Renal cortex interstitium (tissue), 15 donors: Measurements from ENCODE around the gene PCYT1A. TPM values are rescaled to one million over a fixed set of nuclear protein-coding genes. Genes with fewer than 3 reads are reported as not detected.

Experiments used
- DNase-seq, 11 donors: peaks; one replicate each; pipeline ENCODE4 v3.0.0-alpha.2; 2013; ENCODE audit warnings: low read depth in 9 of 11, low spot score in 4 of 11; ENCODE audit errors: extremely low read depth in 1 of 11
- long read RNA-seq, 16 experiments: transcript quantifications; one replicate each; lab custom pipeline, GENCODE V29; 2026
- polyA plus RNA-seq, 3 donors: library from polyadenylated mRNA; unstranded; fragments of 120-200 nt; gene quantifications; one replicate each; pipeline ENCODE4 v1.2.1, GENCODE V29; 2013; ENCODE audit not compliant: insufficient read length in 3 of 3

Gene PCYT1A
- 10 to 100 TPM; 36.2 to 42.8 (median 37.8) TPM for polyA plus RNA-seq
- long read RNA-seq, donor 1, transcript PCYT1A-206 (9 exons, 1,482 nt): major isoform, 5 of 8 reads
- long read RNA-seq, donor 1, partial matches to known transcripts: 0 of 8 reads
- long read RNA-seq, donor 1, other reads (novel, unspliced or antisense): 0 of 8 reads
- long read RNA-seq, donor 2, partial matches to known transcripts: 0 of 7 reads
- long read RNA-seq, donor 2, other reads (novel, unspliced or antisense): 0 of 7 reads
- long read RNA-seq, donor 3, transcript PCYT1A-206 (9 exons, 1,482 nt): major isoform, 5 of 7 reads
- long read RNA-seq, donor 3, partial matches to known transcripts: 0 of 7 reads
- long read RNA-seq, donor 3, other reads (novel, unspliced or antisense): 0 of 7 reads
- long read RNA-seq, donor 4, partial matches to known transcripts: 0 of 5 reads
- long read RNA-seq, donor 4, other reads (novel, unspliced or antisense): 0 of 5 reads
- long read RNA-seq, donor 5: 0 reads
- long read RNA-seq, donor 6, partial matches to known transcripts: 0 of 4 reads
- long read RNA-seq, donor 6, other reads (novel, unspliced or antisense): 0 of 4 reads
- long read RNA-seq, donor 7, partial matches to known transcripts: 0 of 7 reads
- long read RNA-seq, donor 7, other reads (novel, unspliced or antisense): 0 of 7 reads
- long read RNA-seq, donor 8: 0 reads
- long read RNA-seq, donor 9, full-length matches to known transcripts: 7 of 7 reads
- long read RNA-seq, donor 9, partial matches to known transcripts: 0 of 7 reads
- long read RNA-seq, donor 9, other reads (novel, unspliced or antisense): 0 of 7 reads
- long read RNA-seq, donor 10, transcript PCYT1A-206 (9 exons, 1,482 nt): major isoform, 7 of 11 reads
- long read RNA-seq, donor 10, partial matches to known transcripts: 0 of 11 reads
- long read RNA-seq, donor 10, other reads (novel, unspliced or antisense): 0 of 11 reads
- long read RNA-seq, donor 11, partial matches to known transcripts: 0 of 2 reads
- long read RNA-seq, donor 11, other reads (novel, unspliced or antisense): 0 of 2 reads
- long read RNA-seq, donor 12, partial matches to known transcripts: 0 of 5 reads
- long read RNA-seq, donor 12, other reads (novel, unspliced or antisense): 0 of 5 reads
- long read RNA-seq, donor 13: 0 reads
- long read RNA-seq, donor 14, transcript PCYT1A-206 (9 exons, 1,482 nt): major isoform, 7 of 8 reads
- long read RNA-seq, donor 14, partial matches to known transcripts: 0 of 8 reads
- long read RNA-seq, donor 14, other reads (novel, unspliced or antisense): 0 of 8 reads
- long read RNA-seq, donor 15, transcript PCYT1A-206 (9 exons, 1,482 nt): major isoform, 5 of 6 reads
- long read RNA-seq, donor 15, partial matches to known transcripts: 0 of 6 reads
- long read RNA-seq, donor 15, other reads (novel, unspliced or antisense): 0 of 6 reads
- long read RNA-seq, donor 16, transcript PCYT1A-206 (9 exons, 1,482 nt): major isoform, 8 of 24 reads
- long read RNA-seq, donor 16, partial matches to known transcripts: 12 of 24 reads
- long read RNA-seq, donor 16, other reads (novel, unspliced or antisense): 0 of 24 reads

GRCh38 chr3:196287440-196288140, at the start of gene PCYT1A:
PCYT1A (minus strand) TSS chr3:196287726; CDS start chr3:196270531, 17,195 bp downstream.
- DNase-seq: peak; percentile 87 to 96 (median 91)

- DNase-seq: no peak
These were observed 49.0 kb upstream of the PCYT1A start for GRCh38 chr3:196336319-196337145.

- DNase-seq: no peak
These were observed 48.0 kb upstream of the PCYT1A start for GRCh38 chr3:196335503-196335948.

- DNase-seq: no peak
These were observed 47.5 kb upstream of the PCYT1A start for GRCh38 chr3:196334982-196335381.

- DNase-seq: no peak
These were observed 44.6 kb upstream of the PCYT1A start for GRCh38 chr3:196332168-196332567.

- DNase-seq: no peak
These were observed 39.9 kb upstream of the PCYT1A start for GRCh38 chr3:196327405-196327804.

- no peak for DNase-seq
These were observed 39.4 kb upstream of the PCYT1A start for GRCh38 chr3:196326936-196327335.

- peak in 8 of 11 donors; percentile 4 to 33 (median 10) for DNase-seq
These were observed 36.2 kb upstream of the PCYT1A start for GRCh38 chr3:196323691-196324090.

GRCh38 chr3:196323016-196323415, 35.5 kb upstream of the PCYT1A start:
- no peak for DNase-seq

GRCh38 chr3:196321162-196321561, 33.6 kb upstream of the PCYT1A start:
- DNase-seq: no peak

- no peak for DNase-seq
These were observed 32.6 kb upstream of the PCYT1A start for GRCh38 chr3:196320137-196320536.

GRCh38 chr3:196317687-196318467, 30.4 kb upstream of the PCYT1A start, which contains the start of gene DYNLT2B:
DYNLT2B (minus strand) TSS chr3:196318240; CDS start chr3:196318152, 88 bp downstream.
- peak; percentile 74 to 90 (median 87) for DNase-seq

- peak in 6 of 11 donors; percentile 17 to 54 (median 39) for DNase-seq
These were observed 29.5 kb upstream of the PCYT1A start for GRCh38 chr3:196316799-196317686.

- no peak for DNase-seq
These were observed 28.3 kb upstream of the PCYT1A start for GRCh38 chr3:196315821-196316220.

GRCh38 chr3:196314597-196314996, 27.1 kb upstream of the PCYT1A start:
- no peak for DNase-seq
